PC-9 (cell line): ENCODE data around the gene AMH. TPM values are rescaled to one million over a fixed set of nuclear protein-coding genes. Genes with fewer than 3 reads are reported as not detected.

ENCODE experiments used
- BruUV-seq: library from RNA; stranded (reverse); fragments of 400-500 nt; replicated peaks from 2 replicates; lab custom pipeline; 2021; lab: Mats Ljungman, UMichigan
- CTCF ChIA-PET: fragments of 300-600 bp; sonication (Branson Sonifier 250); formaldehyde crosslinking; loops from one replicate; lab custom pipeline; 2022; ENCODE audit warnings: antibody characterized with exemption; lab: Charles Lee
- POLR2A ChIA-PET: fragments of 300-600 bp; sonication (Branson Sonifier 250); formaldehyde crosslinking; loops from one replicate; lab custom pipeline; 2022; ENCODE audit warnings: antibody characterized with exemption; ENCODE audit not compliant: unreplicated experiment; lab: Charles Lee
- DNase-seq, 2 experiments: peaks; one replicate each; pipeline versions ENCODE4 v3.0.0 to v3.0.0-alpha.2; 2015 to 2022; ENCODE audit warnings: mixed read lengths in 1 of 2
- H2AFZ ChIP-seq: fragments of 200-600 bp; sonication (generic); 2 replicates; pipeline ENCODE4 v1.8.1; 2017; ENCODE audit warnings: antibody characterized with exemption
- H3F3A ChIP-seq: fragments of 200-600 bp; sonication (generic); 2 replicates; pipeline ENCODE4 v1.8.1; 2017; ENCODE audit warnings: antibody characterized with exemption, mild to moderate bottlenecking, low read depth; ENCODE audit not compliant: insufficient read depth
- H3K27ac ChIP-seq: fragments of 200-600 bp; sonication (generic); 2 replicates; pipeline ENCODE4 v1.6.1; 2016; ENCODE audit warnings: mixed run types
- H3K27me3 ChIP-seq: fragments of 200-600 bp; sonication (generic); 2 replicates; pipeline ENCODE4 v1.6.1; 2016; ENCODE audit warnings: low read depth, mixed run types; ENCODE audit not compliant: insufficient read depth
- H3K36me3 ChIP-seq: fragments of 200-600 bp; sonication (generic); 2 replicates; pipeline ENCODE4 v1.6.1; 2016; ENCODE audit warnings: low read depth, mixed run types
- H3K4me1 ChIP-seq: fragments of 200-600 bp; sonication (generic); replicated peaks from 2 replicates; pipeline ENCODE4 v1.6.1; 2016; ENCODE audit warnings: mixed run types; ENCODE audit not compliant: insufficient read depth
- H3K4me2 ChIP-seq: fragments of 200-600 bp; sonication (generic); 2 replicates; pipeline ENCODE4 v1.6.1; 2017; ENCODE audit warnings: mixed run types
- H3K4me3 ChIP-seq: fragments of 200-600 bp; sonication (generic); 2 replicates; pipeline ENCODE4 v1.6.1; 2016; ENCODE audit warnings: mixed run types
- H3K79me2 ChIP-seq: fragments of 200-600 bp; sonication (generic); 2 replicates; pipeline ENCODE4 v1.6.1; 2017; ENCODE audit warnings: low read depth, mixed run types
- H3K9me2 ChIP-seq: fragments of 200-600 bp; sonication (generic); 2 replicates; pipeline ENCODE4 v1.8.1; 2017; ENCODE audit warnings: mild to moderate bottlenecking; ENCODE audit not compliant: insufficient read depth
- H3K9me3 ChIP-seq: fragments of 200-600 bp; sonication (generic); 2 replicates; pipeline ENCODE4 v1.8.1; 2016; ENCODE audit warnings: low read depth; ENCODE audit not compliant: insufficient read depth
- H4K20me1 ChIP-seq: fragments of 200-600 bp; sonication (generic); 2 replicates; pipeline ENCODE4 v1.8.1; 2017; ENCODE audit not compliant: insufficient read depth
- CTCF ChIP-seq: fragments of 200-600 bp; sonication (generic); conservative IDR thresholded peaks from 2 replicates; pipeline ENCODE4 v1.6.1; 2017; ENCODE audit warnings: mixed run types, antibody characterized with exemption, mild to moderate bottlenecking, moderate library complexity
- EZH2 ChIP-seq: fragments of 200-600 bp; sonication (generic); IDR thresholded peaks from 2 replicates; pipeline ENCODE4 v1.8.0; 2017; ENCODE audit warnings: antibody characterized with exemption, low read depth
- intact Hi-C: fragments of 100-400 bp; cut with micrococcal nuclease; formaldehyde crosslinking; loops from one replicate; pipeline ENCODE4 v1.10.0; 2022; ENCODE audit not compliant: unreplicated experiment
- total RNA-seq: library from RNA; stranded (reverse); gene quantifications from 2 replicates; pipeline ENCODE4 v1.2.3, GENCODE V29; 2021

AMH gene
- total RNA-seq, 1 experiment from 2014 or later = 8.1 TPM

- peak overlapping the region; percentile 82 for H3K4me3 ChIP-seq
- H3K4me1 ChIP-seq = peaks cover 15% of the 10 kb centered on the region
- H3F3A ChIP-seq = peaks cover 9% of the 10 kb centered on the region; the same call in 1 of the 2 replicates
- peaks cover 55% of the 10 kb centered on the region for H4K20me1 ChIP-seq
- ChIA-PET POLR2A (interaction anchor here (0.5 kb wide), 1 partner anchor 550 kb away, joined by 3 read pairs; no protein-coding TSS in a partner anchor), CTCF (interaction anchor here (0.9 kb wide), 1 partner anchor 399 kb away, joined by 10 read pairs; no protein-coding TSS in a partner anchor)
- TF ChIP-seq CTCF (no peak), EZH2 (no peak)
- no peak for DNase-seq
- H3K79me2 ChIP-seq = peaks cover 85% of the 10 kb centered on the region
- H3K9me3 ChIP-seq = no peaks in the 10 kb centered on the region
- H3K27ac ChIP-seq = 0 out of 2 replicates have a peak overlapping the region, but pooled peaks have one; percentile 83
- intact Hi-C loops = loop anchor here (10.0 kb wide), 1 partner anchor 227 kb away; no protein-coding TSS in a partner anchor
- no peaks in the 10 kb centered on the region for H3K9me2 ChIP-seq
- H3K36me3 ChIP-seq = no peaks in the 10 kb centered on the region
- H2AFZ ChIP-seq = no peak overlapping the region
- BruUV-seq = TSS peak; percentile 57
- H3K27me3 ChIP-seq = no peaks in the 10 kb centered on the region
- H3K4me2 ChIP-seq = peak overlapping the region; percentile 93
These were observed 11.3 kb upstream of the AMH start for GRCh38 chr19:2237869-2238153.

- Histone ChIP-seq H2AFZ (no peak overlapping the region), H4K20me1 (peaks cover 61% of the 10 kb centered on the region), H3F3A (peaks cover 9% of the 10 kb centered on the region; the same call in 1 of the 2 replicates), H3K4me2 (peak overlapping the region; percentile 93), H3K27ac (0 out of 2 replicates have a peak overlapping the region, but pooled peaks have one; percentile 12), H3K36me3 (no peaks in the 10 kb centered on the region), H3K79me2 (peaks cover 84% of the 10 kb centered on the region), H3K27me3 (no peaks in the 10 kb centered on the region), H3K4me3 (peak overlapping the region; percentile 26; the same call in 1 of the 2 replicates), H3K9me2 (no peaks in the 10 kb centered on the region), H3K4me1 (peaks cover 15% of the 10 kb centered on the region), H3K9me3 (no peaks in the 10 kb centered on the region)
- intact Hi-C loops = loop anchor here (10.0 kb wide), 1 partner anchor 226 kb away; no protein-coding TSS in a partner anchor
- no peak for DNase-seq
- TF ChIP-seq CTCF (no peak), EZH2 (no peak)
- no TSS peak for BruUV-seq
- POLR2A ChIA-PET = no interaction called here
- CTCF ChIA-PET = interaction anchor here (0.6 to 0.7 kb wide), 3 partner anchors 19 to 392 kb away, joined by 5 to 9 read pairs (median 7); no protein-coding TSS in a partner anchor
These were observed 9.9 kb upstream of the AMH start for GRCh38 chr19:2239173-2239572.

- CTCF ChIA-PET = interaction anchor here (0.6 kb wide), 1 partner anchor 88 kb away, joined by 3 read pairs; no protein-coding TSS in a partner anchor
- intact Hi-C loops = loop anchor here (10.0 kb wide), 1 partner anchor 225 kb away; no protein-coding TSS in a partner anchor
- H3K36me3 ChIP-seq = no peaks in the 10 kb centered on the region
- peaks cover 75% of the 10 kb centered on the region for H3K79me2 ChIP-seq
- peaks cover 15% of the 10 kb centered on the region for H3K4me1 ChIP-seq
- peaks cover 9% of the 10 kb centered on the region; the same call in 1 of the 2 replicates for H3F3A ChIP-seq
- no peak overlapping the region for H2AFZ ChIP-seq
- peak overlapping the region; percentile 93; the same call in 1 of the 2 replicates for H3K4me2 ChIP-seq
- BruUV-seq = no TSS peak
- H3K4me3 ChIP-seq = peak overlapping the region; percentile 26; the same call in 1 of the 2 replicates
- peaks cover 61% of the 10 kb centered on the region for H4K20me1 ChIP-seq
- no peaks in the 10 kb centered on the region for H3K27me3 ChIP-seq
- H3K9me2 ChIP-seq = no peaks in the 10 kb centered on the region
- no peaks in the 10 kb centered on the region for H3K9me3 ChIP-seq
- 0 out of 2 replicates have a peak overlapping the region, but pooled peaks have one; percentile 12 for H3K27ac ChIP-seq
- TF ChIP-seq CTCF (no peak), EZH2 (no peak)
- DNase-seq = no peak
- POLR2A ChIA-PET = no interaction called here
These were observed 9.1 kb upstream of the AMH start for GRCh38 chr19:2239771-2240770.
